HG03575 (cell line): Measurements from ENCODE around the gene EID1.

Experiments used
- ATAC-seq: cut with Tn5 transposase; IDR thresholded peaks from one replicate; pipeline ENCODE4 v1.9.1; 2021; ENCODE audit not compliant: unreplicated experiment, insufficient number of reproducible peaks, low FRiP score; ENCODE audit errors: extremely low read depth

The EID1 gene

DNA sequence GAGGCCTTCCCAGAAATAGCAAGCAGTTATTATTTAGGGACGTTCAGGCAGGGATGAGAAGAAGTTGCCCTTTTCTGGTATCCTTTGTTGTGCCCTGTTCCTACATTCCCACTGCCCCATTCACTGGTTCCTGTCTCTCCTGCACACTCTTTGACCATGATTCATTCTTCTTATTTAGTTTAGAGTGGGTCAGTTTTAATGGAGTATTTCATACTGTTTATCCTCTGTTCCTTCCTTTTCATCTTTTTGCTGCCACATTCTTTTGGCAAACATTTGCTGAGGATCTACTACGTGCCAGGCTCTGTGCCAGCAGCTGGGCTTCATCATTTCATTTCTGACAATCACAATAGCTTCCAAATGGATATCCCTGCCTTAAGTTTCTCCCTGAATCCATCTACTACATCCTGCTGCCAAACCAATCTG, 11.8 kb upstream of the EID1 start:
- ATAC-seq = no peak

DNA sequence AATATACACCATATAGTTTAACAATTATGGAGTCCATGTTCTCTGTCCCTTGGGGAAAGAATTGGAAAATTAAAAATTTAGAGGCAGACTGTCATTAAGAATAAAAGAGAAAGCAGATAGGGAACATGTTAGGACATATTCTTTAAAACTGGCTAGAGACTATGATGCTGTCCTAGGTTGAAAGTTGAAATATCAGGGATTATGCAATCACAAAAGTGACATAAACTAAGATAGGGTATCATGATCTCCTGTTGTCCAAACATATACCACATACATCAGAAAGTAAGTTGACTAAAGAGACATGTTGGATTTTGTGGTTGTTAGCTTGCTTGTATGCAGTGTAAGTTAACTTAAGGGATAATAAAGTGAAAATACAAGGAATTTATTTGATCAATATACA, 9.9 kb upstream of the EID1 start:
- no peak for ATAC-seq

- no peak for ATAC-seq
Observed at GRCh38 chr15:48868536-48868935, 9.4 kb upstream of the EID1 start.

GRCh38 chr15:48869966-48870365, 8.0 kb upstream of the EID1 start:
- no peak for ATAC-seq

- ATAC-seq = no peak
Observed at GRCh38 chr15:48871542-48871941, 6.4 kb upstream of the EID1 start.

- ATAC-seq = no peak
Observed at GRCh38 chr15:48872632-48873031, 5.3 kb upstream of the EID1 start.

DNA sequence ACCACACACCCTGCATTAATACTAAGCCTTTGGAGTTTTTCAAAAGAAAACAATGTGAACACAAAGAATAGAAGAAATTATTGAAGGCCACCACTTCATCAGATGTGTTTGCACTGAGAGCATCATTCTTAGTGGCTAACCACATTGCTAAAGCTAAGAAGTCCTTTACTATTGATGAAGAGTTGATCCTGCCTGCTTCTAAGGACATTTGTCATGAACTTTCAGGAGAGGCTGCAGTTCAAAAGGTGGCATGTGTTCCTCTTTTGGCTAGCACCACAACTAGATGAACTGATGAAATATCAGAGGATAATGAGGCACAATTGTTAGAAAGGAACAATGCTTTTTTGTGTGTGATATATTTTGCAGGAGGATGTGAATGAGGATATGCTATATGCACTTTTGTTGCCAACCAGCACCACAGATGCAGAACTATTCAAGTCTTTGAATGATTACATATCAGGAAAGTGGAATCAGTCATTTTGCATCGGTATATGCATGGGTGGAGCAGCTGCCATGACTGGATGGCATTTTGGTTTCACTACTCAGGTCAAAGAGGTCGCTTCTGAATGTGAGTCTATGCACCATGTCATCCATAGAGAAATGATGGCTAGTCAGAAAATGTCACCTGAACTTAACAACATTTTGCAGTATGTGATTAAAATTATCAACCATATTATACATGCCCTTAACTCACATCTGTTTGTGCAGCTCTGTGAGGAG, 2.5 kb upstream of the EID1 start:
- ATAC-seq = no peak

GRCh38 chr15:48876057-48876456, 1.9 kb upstream of the EID1 start:
- ATAC-seq = no peak

- ATAC-seq = no peak
Observed at GRCh38 chr15:48880070-48880634, 2.2 kb downstream of the EID1 start.

- no peak for ATAC-seq
Observed at GRCh38 chr15:48883699-48884098, 5.8 kb downstream of the EID1 start.

- ATAC-seq = no peak
Observed at GRCh38 chr15:48887144-48887543, 9.2 kb downstream of the EID1 start.

DNA sequence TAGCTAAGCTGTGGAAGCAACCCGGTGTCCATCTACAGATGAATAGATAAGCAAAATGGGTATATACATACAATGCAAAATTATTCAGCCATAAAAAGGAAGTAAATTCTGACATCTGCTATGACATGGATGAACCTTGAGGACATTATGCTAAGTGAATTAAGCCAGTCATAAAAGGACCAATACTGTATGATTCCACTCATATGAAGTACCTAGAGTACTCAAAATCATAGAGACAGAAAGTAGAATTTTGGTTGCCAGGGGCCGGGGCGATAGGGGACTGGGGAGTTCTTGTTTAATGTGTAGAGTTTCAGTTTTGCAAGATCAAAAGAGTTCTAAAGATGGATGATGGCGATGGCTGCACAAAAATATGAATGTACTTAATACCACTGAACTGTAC, 10.3 kb downstream of the EID1 start:
- ATAC-seq = no peak

GRCh38 chr15:48888836-48889235, 10.9 kb downstream of the EID1 start:
- no peak for ATAC-seq

DNA sequence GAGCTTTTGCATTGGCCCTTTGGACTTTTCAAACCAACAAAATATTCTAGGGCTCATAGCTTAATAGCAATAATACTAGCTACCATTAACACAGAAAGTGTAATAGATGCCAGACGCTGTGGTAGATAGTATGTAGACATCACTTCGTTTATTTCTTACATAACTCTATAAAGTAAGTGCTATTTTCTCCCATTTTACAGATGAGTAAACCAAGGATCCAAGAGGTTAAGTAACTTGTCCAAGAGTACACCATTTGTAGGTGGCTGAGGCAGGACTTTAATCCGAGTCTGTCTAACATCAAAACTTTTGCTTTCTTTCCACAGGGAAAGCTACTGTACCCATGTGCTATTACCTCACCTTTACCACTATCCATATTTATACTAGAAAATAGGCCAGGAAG, 12.0 kb downstream of the EID1 start:
- no peak for ATAC-seq

DNA sequence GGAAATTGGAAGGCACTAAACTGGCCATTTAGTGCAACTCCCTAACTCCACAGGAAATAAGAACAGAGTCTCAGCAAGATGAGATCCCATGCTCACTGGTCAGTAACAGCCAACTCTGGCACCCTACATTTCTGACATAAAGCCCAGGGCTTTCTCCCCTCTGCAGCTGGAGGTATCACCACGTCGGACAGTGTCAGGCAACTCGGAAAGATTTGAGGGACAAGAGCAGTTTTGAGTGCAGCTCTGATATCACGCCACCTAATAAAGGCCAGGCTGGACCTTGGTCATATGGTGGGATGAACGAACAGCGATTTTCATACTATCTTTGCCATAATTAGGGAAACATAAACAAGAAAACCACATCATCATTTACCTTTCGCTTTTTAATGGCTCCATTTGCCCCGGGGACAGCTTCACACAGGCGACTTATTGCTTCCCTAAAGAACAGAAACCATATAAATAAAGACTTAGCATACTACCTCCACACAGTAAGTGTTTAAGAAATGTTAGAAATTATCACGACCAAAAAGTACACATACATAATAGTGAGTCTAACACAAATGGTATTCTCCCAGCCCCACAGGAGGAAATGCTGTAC, 12.5 kb downstream of the EID1 start:
- ATAC-seq = no peak

DNA sequence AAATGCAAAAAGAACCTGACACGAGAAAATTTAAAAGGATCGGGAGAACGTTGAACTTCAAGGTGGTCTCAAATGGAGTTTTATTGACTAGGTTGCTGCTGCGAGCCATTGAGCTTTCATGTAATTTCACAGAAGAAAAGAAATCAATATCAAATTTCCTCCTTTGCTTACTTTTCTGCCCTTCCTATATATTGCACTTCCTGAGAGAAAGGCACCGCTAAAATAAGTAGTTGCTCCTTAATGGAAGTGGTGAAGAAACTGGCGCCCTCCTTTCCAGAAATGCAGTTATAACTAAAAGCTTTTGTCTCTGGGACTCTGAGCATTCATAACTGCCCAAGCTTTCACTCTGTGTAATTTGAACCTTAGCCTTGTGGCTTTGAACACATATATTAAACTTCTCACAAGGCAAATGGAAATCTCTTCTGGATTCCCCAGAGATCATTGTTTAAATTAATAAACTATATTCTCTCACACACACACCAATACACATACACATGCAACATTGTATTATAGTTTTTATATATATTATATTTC, 13.4 kb downstream of the EID1 start:
- no peak for ATAC-seq

- ATAC-seq = no peak
Observed at GRCh38 chr15:48893311-48893710, 15.4 kb downstream of the EID1 start.

DNA sequence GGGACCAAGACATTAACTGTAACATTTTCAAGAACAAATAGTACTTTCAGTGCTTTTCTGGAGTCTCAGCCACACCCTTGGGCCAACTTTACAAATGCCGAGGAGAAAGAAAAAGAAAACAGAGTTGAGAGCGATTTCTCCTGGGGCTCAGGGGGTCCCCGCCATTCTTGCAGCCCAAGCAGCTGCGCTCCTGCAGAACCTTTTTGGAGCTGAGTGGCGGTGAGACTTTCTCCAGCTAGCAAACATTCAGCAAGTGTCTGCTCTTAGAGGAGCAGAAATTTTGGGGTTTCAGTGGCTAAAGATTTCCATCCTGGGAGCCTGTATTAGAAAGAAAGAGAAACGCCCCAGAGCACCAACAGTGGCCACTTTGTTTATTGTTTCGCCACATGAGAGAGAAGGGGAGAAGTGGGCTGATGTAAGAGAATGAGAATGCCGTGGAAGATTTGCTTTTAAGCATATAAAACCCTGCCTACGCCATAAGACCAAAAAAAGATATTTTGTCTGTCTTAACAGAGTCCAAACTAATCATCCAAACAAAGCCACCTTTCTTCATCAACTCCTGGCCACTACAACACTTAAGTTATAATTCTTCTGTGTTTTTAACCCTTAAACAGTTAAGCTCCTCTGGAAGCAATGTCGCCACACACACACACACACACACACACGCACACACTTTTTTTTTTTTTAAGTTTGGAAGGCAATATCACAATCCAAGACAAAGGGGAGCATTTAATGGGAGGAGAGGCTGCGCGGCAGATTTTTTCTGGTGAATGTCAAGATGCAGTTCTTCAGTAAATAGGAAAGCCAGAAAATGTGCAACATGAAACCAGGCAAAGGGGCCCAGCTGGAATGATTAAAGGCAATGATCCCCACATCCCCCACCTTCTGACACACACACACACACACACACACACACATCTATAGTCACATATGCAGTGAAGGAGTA, 19.2 kb downstream of the EID1 start:
- no peak for ATAC-seq

GRCh38 chr15:48898032-48898431, 20.1 kb downstream of the EID1 start:
- ATAC-seq = no peak
